ENCODE measurements around the gene MPLKIP. TPM values are rescaled to one million over a fixed set of nuclear protein-coding genes. Genes with fewer than 3 reads are reported as not detected.
"Not testable (repeated sequence)": the region's sequence is repeated elsewhere in the genome, so short reads cannot be mapped to it uniquely, and the experiment has no call there.

Gene MPLKIP
- total RNA-seq, 2 donors from 2014 or later: 36.1 to 42.1 TPM

GRCh38 chr7:40148247-40148580 is 13.8 kb upstream of the MPLKIP start:
- H3K36me3 Mint-ChIP-seq (ENCODE audit: insufficient read depth in 2 of 2); H3K27ac Mint-ChIP-seq; H3K9me3 Mint-ChIP-seq; DNase-seq; ATAC-seq (replicated peaks in 1 of 2); H3K4me1 Mint-ChIP-seq (ENCODE audit: low read depth); H3K4me3 Mint-ChIP-seq; H3K27me3 Mint-ChIP-seq (ENCODE audit: low read depth): not testable (repeated sequence)

DNA sequence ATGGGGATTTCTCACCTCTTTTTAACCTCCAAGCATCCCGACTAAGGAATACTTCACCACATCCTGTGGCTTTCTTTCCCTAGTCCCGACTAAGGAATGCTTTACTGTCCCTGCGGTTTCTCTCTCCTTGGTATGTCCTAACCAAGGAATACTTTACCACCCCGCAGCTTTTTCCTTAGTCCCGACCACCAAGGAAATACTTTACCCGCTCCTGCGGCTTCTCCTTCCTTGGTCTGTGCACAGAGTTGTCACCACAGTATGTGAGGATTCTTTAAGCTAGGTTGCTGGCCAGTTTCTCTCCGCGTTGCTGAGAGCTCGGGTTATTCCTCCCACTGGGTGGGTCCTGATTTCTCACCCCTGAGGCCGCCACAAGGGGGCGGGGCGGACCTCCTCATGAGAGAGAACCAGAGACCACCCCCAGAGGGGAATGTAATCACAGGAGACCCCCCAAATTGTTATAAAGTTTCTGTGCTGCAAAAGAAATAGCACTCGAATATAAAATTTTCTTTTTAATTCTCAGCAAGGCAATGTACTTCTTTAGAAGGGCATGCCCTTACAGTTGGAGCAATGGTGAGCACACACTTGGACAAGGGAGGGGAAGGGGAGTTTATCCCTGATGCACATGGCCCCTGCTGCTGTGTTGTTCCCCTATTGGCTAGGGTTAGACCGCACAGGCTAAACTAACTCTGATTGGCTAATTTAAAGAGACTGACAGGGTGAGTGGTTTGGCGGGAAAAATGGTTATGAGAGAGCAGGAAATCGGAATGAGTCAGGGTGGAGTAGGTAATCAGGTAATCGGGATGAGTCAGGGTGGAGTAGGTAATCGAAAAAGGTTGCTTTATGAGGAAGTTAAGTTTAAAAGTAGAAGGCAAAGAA is 13.2 kb upstream of the MPLKIP start:
- DNase-seq (no peak), ATAC-seq (replicated peaks in 1 of 2) (no peak)
- Mint-ChIP-seq H3K36me3 (ENCODE audit: insufficient read depth in 2 of 2) (no peaks in the 10 kb centered on the region), H3K4me3 (no peak overlapping the region), H3K27ac (no peak overlapping the region), H3K9me3 (peaks cover 0 to 3% of the 10 kb centered on the region in 2 donors), H3K4me1 (ENCODE audit: low read depth) (no peaks in the 10 kb centered on the region), H3K27me3 (ENCODE audit: low read depth) (no peaks in the 10 kb centered on the region)

DNA sequence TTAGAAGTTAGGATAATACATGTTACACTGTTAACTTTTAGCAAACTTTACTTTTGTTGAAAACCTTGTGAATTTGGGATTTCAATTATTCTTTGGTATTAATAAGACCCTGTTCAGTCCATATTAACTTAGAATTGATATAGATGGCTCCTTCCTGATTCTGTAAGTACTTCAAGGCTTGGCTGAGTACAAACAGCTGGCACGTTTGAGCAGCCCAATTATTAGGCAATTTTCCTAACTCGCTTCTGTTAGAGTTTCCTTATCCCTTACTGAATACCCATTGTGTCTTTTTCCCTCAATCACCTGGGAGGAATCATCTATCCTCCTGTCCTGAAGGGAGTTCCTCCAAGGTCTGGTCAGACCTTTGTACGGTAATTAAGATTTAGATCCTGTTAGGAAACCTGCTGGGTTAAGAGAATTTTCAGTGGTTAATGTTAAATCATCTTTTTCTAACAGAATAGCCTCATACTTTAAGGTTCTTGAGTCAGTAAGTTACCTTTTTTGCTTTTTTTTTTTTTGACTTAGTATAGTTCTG is 11.2 kb upstream of the MPLKIP start:
- not testable (repeated sequence) for H3K4me1 Mint-ChIP-seq (ENCODE audit: low read depth); H3K36me3 Mint-ChIP-seq (ENCODE audit: insufficient read depth in 2 of 2); H3K9me3 Mint-ChIP-seq; H3K4me3 Mint-ChIP-seq; DNase-seq; ATAC-seq (replicated peaks in 1 of 2); H3K27me3 Mint-ChIP-seq (ENCODE audit: low read depth); H3K27ac Mint-ChIP-seq

GRCh38 chr7:40141916-40142315 is 7.5 kb upstream of the MPLKIP start:
- H3K4me1 Mint-ChIP-seq (ENCODE audit: low read depth); H3K4me3 Mint-ChIP-seq; H3K36me3 Mint-ChIP-seq (ENCODE audit: insufficient read depth in 2 of 2); H3K27me3 Mint-ChIP-seq (ENCODE audit: low read depth); H3K27ac Mint-ChIP-seq; ATAC-seq (replicated peaks in 1 of 2); DNase-seq; H3K9me3 Mint-ChIP-seq: not testable (repeated sequence)

DNA sequence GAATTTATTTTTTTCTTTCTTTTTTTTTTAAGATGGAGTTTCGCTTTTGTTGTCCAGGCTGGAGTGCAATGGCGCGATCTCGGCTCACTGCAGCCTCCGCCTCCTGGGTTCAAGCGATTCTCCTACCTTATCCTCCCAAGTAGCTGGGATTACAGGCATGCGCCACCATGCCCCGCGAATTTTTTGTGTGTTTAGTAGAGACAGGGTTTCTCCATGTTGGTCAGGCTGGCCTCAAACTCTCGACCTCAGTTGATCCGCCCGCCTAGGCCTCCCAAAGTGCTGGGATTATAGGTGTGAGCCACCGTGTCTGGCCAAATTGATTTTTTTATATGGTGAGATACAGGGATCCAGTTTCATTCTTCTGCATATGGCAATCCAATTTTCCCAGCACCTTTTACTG is 5.5 kb upstream of the MPLKIP start:
- H3K4me3 Mint-ChIP-seq; H3K36me3 Mint-ChIP-seq (ENCODE audit: insufficient read depth in 2 of 2); H3K9me3 Mint-ChIP-seq; ATAC-seq (replicated peaks in 1 of 2); H3K27me3 Mint-ChIP-seq (ENCODE audit: low read depth); H3K27ac Mint-ChIP-seq; DNase-seq; H3K4me1 Mint-ChIP-seq (ENCODE audit: low read depth): not testable (repeated sequence)

GRCh38 chr7:40138973-40139372 is 4.6 kb upstream of the MPLKIP start:
- ATAC-seq (replicated peaks in 1 of 2): no peak
- H3K27me3 Mint-ChIP-seq (ENCODE audit: low read depth): no peaks in the 10 kb centered on the region
- no peak overlapping the region for H3K4me3 Mint-ChIP-seq
- peaks cover 5% of the 10 kb centered on the region for H3K4me1 Mint-ChIP-seq (ENCODE audit: low read depth)
- no peaks in the 10 kb centered on the region for H3K9me3 Mint-ChIP-seq
- no peaks in the 10 kb centered on the region for H3K36me3 Mint-ChIP-seq (ENCODE audit: insufficient read depth in 2 of 2)
- no peak for DNase-seq
- H3K27ac Mint-ChIP-seq: no peak overlapping the region

- no peaks in the 10 kb centered on the region for H3K9me3 Mint-ChIP-seq
- no peak overlapping the region for H3K4me3 Mint-ChIP-seq
- DNase-seq: no peak
- no peak for ATAC-seq (replicated peaks in 1 of 2)
- H3K4me1 Mint-ChIP-seq (ENCODE audit: low read depth): peaks cover 13% of the 10 kb centered on the region
- H3K27ac Mint-ChIP-seq: no peak overlapping the region
- H3K27me3 Mint-ChIP-seq (ENCODE audit: low read depth): no peaks in the 10 kb centered on the region
- H3K36me3 Mint-ChIP-seq (ENCODE audit: insufficient read depth in 2 of 2): peaks cover 0 to 1% of the 10 kb centered on the region in 2 donors
Measured at GRCh38 chr7:40137563-40137962, 3.1 kb upstream of the MPLKIP start.

GRCh38 chr7:40135317-40135610 is 842 bp upstream of the MPLKIP start:
- Mint-ChIP-seq H3K36me3 (ENCODE audit: insufficient read depth in 2 of 2) (peaks cover 1% of the 10 kb centered on the region in 2 donors), H3K27me3 (ENCODE audit: low read depth) (no peaks in the 10 kb centered on the region), H3K4me1 (ENCODE audit: low read depth) (peaks cover 32% of the 10 kb centered on the region), H3K4me3 (peak overlapping the region; percentile 78 to 96), H3K9me3 (no peaks in the 10 kb centered on the region), H3K27ac (peak overlapping the region; percentile 76)
- no peak for DNase-seq
- no peak for ATAC-seq (replicated peaks in 1 of 2)

- no peaks in the 10 kb centered on the region for H3K9me3 Mint-ChIP-seq
- peak overlapping the region; percentile 91 to 96 for H3K4me3 Mint-ChIP-seq
- H3K27ac Mint-ChIP-seq: peak overlapping the region; percentile 97
- H3K4me1 Mint-ChIP-seq (ENCODE audit: low read depth): peaks cover 34% of the 10 kb centered on the region
- ATAC-seq (replicated peaks in 1 of 2): peak in 1 of 2 donors; percentile 69
- H3K36me3 Mint-ChIP-seq (ENCODE audit: insufficient read depth in 2 of 2): peaks cover 1% of the 10 kb centered on the region in 2 donors
- no peak for DNase-seq
- H3K27me3 Mint-ChIP-seq (ENCODE audit: low read depth): no peaks in the 10 kb centered on the region
Measured at GRCh38 chr7:40133561-40134427, 628 bp downstream of the MPLKIP start.

GRCh38 chr7:40122940-40123254 is 11.5 kb downstream of the MPLKIP start:
- ATAC-seq (replicated peaks in 1 of 2) (no peak), DNase-seq (no peak)
- H3K4me1 Mint-ChIP-seq (ENCODE audit: low read depth): no peaks in the 10 kb centered on the region
- no peak overlapping the region for H3K4me3 Mint-ChIP-seq
- H3K9me3 Mint-ChIP-seq: no peaks in the 10 kb centered on the region
- H3K27me3 Mint-ChIP-seq (ENCODE audit: low read depth): no peaks in the 10 kb centered on the region
- no peak overlapping the region for H3K27ac Mint-ChIP-seq
- H3K36me3 Mint-ChIP-seq (ENCODE audit: insufficient read depth in 2 of 2): peaks cover 0 to 2% of the 10 kb centered on the region in 2 donors

DNA sequence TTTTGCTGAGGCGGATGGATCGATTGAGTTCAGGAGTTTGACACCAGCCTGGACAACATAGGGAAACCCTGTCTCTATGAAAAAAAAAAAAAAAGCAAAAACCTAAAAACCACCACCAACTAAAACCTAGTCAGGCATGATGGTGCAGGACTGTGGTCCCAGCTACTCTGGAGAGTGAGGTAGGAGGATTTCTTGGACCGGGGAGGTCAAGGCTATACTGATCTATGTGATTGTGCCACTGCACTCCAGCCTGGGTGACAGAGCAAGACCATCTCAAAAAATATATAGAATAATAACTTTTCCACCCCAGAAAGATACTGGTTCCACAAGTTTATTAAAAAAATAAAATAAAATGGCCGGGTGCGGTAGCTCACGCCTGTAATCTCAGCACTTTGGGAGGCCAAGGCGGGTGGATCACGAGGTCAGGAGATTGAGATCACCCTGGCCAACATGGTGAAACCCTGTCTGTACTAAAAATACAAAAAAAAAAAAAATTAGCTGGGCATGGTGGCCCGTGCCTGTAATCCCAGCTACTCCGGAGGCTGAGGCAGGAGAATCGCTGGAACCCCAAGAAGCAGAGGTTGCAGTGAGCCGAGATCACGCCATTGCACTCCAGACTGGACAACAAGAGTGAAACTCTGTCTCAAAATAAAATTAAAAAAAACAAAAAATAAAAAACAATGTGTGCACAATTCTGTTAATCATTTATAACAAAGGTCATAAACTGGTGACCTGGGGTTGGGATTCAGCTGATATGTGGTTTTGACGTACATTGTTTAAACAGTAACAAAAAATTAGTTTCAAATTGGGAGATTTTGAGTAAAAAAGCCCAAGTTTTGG is 12.1 kb downstream of the MPLKIP start:
- H3K4me1 Mint-ChIP-seq (ENCODE audit: low read depth); H3K4me3 Mint-ChIP-seq; H3K27me3 Mint-ChIP-seq (ENCODE audit: low read depth); H3K27ac Mint-ChIP-seq; DNase-seq; H3K36me3 Mint-ChIP-seq (ENCODE audit: insufficient read depth in 2 of 2); H3K9me3 Mint-ChIP-seq; ATAC-seq (replicated peaks in 1 of 2): not testable (repeated sequence)

DNA sequence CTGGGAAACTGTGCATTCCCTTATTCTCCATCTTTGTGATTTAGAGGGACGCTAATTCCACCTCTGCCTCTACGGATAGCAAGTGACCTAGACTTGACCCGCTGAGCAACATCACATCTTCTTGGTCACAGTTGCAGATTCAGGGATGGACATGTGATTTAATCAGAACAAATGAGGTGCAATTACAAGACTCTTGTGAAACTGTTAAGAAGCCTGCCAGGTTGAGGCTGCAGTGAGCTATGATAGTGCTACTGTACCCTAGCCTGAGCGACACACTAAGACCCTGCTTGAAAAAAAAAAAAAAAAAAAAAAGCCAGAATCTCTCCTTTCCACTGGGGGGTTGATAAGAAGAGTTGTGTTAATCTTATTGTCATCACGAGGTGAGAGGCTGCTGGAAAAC is 14.4 kb downstream of the MPLKIP start:
- no peak overlapping the region for H3K4me3 Mint-ChIP-seq
- H3K36me3 Mint-ChIP-seq (ENCODE audit: insufficient read depth in 2 of 2): peaks cover 0 to 2% of the 10 kb centered on the region in 2 donors
- H3K9me3 Mint-ChIP-seq: no peaks in the 10 kb centered on the region
- H3K4me1 Mint-ChIP-seq (ENCODE audit: low read depth): no peaks in the 10 kb centered on the region
- no peaks in the 10 kb centered on the region for H3K27me3 Mint-ChIP-seq (ENCODE audit: low read depth)
- no peak for ATAC-seq (replicated peaks in 1 of 2)
- H3K27ac Mint-ChIP-seq: no peak overlapping the region
- no peak for DNase-seq

DNA sequence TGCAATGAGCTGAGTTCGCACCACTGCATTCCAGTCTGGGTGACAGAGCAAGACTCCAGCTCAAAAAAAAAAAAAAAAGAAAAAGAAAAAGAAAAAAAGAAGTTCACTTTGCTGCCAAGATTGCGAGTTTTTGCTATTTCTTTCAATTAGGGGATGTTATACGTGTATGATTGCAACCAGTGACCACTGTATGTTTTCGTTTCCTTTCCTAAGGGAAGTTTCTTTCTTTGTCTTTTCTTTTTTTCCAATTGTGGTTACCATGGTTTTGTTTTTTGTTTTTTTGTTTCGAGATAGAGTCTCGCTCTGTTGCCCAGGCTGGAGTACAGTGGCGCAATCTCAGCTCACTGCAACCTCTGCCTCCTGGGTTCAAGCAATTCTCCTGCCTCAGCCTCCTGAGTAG is 16.2 kb downstream of the MPLKIP start:
- not testable (repeated sequence) for H3K4me3 Mint-ChIP-seq; H3K9me3 Mint-ChIP-seq; ATAC-seq (replicated peaks in 1 of 2); H3K4me1 Mint-ChIP-seq (ENCODE audit: low read depth); DNase-seq; H3K36me3 Mint-ChIP-seq (ENCODE audit: insufficient read depth in 2 of 2); H3K27ac Mint-ChIP-seq; H3K27me3 Mint-ChIP-seq (ENCODE audit: low read depth)
